KMS-11 (cell line): ENCODE results near the gene TTYH1.

ENCODE experiments used
- H2AFZ ChIP-seq: fragments of 200-600 bp; sonication (generic); 2 replicates; pipeline ENCODE4 v1.6.1; 2016; ENCODE audit warnings: antibody characterized with exemption, mixed run types, low read depth
- H3K27ac ChIP-seq: fragments of 200-600 bp; sonication (generic); 2 replicates; pipeline ENCODE4 v1.6.1; 2016; ENCODE audit warnings: mild to moderate bottlenecking, mixed run types
- H3K27me3 ChIP-seq: fragments of 200-600 bp; sonication (generic); 2 replicates; pipeline ENCODE4 v1.6.1; 2017; ENCODE audit warnings: mild to moderate bottlenecking, low read depth, mixed run types, moderate library complexity; ENCODE audit not compliant: insufficient read depth
- H3K36me3 ChIP-seq: fragments of 200-600 bp; sonication (generic); 2 replicates; pipeline ENCODE4 v1.6.1; 2017; ENCODE audit warnings: mild to moderate bottlenecking, mixed run types; ENCODE audit not compliant: insufficient read depth
- H3K4me1 ChIP-seq: fragments of 200-600 bp; sonication (generic); 2 replicates; pipeline ENCODE4 v1.6.1; 2016; ENCODE audit warnings: mild to moderate bottlenecking, low read depth, mixed run types; ENCODE audit not compliant: poor library complexity, severe bottlenecking
- H3K4me2 ChIP-seq: fragments of 200-600 bp; sonication (generic); 2 replicates; pipeline ENCODE4 v1.7.0; 2016; ENCODE audit warnings: mild to moderate bottlenecking, mixed run types
- H3K4me3 ChIP-seq: fragments of 200-600 bp; sonication (generic); IDR thresholded peaks from 2 replicates; pipeline ENCODE4 v1.6.1; 2017; ENCODE audit warnings: low read depth, low read length, mixed read lengths; ENCODE audit not compliant: insufficient read depth
- H3K79me2 ChIP-seq: fragments of 200-600 bp; sonication (generic); 2 replicates; pipeline ENCODE4 v1.6.1; 2016; ENCODE audit warnings: low read depth, mixed run types; ENCODE audit not compliant: insufficient read depth
- H3K9ac ChIP-seq: fragments of 200-600 bp; sonication (generic); 2 replicates; pipeline ENCODE4 v1.6.1; 2016; ENCODE audit warnings: mild to moderate bottlenecking, mixed run types
- H4K20me1 ChIP-seq: fragments of 200-600 bp; sonication (generic); 2 replicates; pipeline ENCODE4 v1.6.1; 2016; ENCODE audit warnings: mild to moderate bottlenecking, mixed run types; ENCODE audit not compliant: insufficient read depth
- TF ChIP-seq, protein P1 (sequence below): fragments of 200-600 bp; sonication (generic); conservative IDR thresholded peaks from 2 replicates; pipeline ENCODE4 v1.6.1; 2017; ENCODE audit warnings: low read depth, mild to moderate bottlenecking, antibody characterized with exemption, low read length, moderate library complexity, mixed read lengths

The TTYH1 gene

DNA sequence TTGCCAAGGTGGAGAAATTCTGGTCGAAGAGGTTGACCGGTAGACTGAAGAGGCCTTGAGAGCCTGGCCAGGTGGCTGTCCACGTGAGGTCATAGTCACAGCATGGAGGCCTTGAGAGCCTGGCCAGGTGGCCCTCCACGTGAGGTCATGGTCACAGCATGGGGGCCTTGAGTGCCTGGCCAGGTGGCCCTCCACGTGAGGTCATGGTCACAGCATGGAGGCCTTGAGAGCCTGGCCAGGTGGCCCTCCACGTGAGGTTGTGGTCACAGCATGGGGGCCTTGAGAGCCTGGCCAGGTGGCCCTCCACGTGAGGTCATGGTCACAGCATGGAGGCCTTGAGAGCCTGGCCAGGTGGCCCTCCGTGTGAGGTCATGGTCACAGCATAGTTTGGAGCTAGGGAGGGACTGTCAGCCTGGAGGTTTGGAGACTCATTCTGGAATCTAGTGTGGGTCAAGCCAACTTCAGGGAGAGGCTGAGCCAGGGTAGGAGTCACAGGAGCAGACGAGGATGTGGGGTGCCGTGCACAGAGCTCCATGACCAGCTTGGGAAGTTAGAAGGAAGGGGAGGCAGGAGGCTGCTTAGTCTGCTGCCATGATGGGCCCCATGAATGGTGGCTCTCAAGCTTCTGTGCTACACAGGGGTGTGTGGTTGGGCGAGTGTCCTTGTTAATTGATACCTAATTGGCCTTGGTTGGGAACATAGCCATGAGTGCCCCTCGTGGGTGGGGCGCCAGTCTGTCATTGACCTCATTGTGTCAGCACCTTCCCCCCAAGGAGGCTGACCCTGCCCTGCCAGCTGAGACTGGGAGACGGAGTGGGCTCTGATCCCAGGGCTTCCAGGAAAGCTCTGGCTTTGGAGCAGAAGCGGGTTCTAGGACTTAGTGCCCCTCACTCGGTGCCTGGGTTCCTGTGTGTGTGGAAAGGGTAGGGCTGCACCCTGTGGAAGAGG lies 44.3 kb downstream of the TTYH1 start:
- Histone ChIP-seq H3K9ac (no peak overlapping the region), H3K27ac (no peak overlapping the region), H3K4me3 (no peak overlapping the region), H2AFZ (no peak overlapping the region), H3K27me3 (no peaks in the 10 kb centered on the region), H3K36me3 (peaks cover 14% of the 10 kb centered on the region; the same call in 1 of the 2 replicates), H4K20me1 (no peaks in the 10 kb centered on the region), H3K4me1 (peaks cover 7% of the 10 kb centered on the region), H3K4me2 (no peak overlapping the region), H3K79me2 (peaks cover 42% of the 10 kb centered on the region; the same call in 1 of the 2 replicates)
- TF ChIP-seq, protein P1, sequence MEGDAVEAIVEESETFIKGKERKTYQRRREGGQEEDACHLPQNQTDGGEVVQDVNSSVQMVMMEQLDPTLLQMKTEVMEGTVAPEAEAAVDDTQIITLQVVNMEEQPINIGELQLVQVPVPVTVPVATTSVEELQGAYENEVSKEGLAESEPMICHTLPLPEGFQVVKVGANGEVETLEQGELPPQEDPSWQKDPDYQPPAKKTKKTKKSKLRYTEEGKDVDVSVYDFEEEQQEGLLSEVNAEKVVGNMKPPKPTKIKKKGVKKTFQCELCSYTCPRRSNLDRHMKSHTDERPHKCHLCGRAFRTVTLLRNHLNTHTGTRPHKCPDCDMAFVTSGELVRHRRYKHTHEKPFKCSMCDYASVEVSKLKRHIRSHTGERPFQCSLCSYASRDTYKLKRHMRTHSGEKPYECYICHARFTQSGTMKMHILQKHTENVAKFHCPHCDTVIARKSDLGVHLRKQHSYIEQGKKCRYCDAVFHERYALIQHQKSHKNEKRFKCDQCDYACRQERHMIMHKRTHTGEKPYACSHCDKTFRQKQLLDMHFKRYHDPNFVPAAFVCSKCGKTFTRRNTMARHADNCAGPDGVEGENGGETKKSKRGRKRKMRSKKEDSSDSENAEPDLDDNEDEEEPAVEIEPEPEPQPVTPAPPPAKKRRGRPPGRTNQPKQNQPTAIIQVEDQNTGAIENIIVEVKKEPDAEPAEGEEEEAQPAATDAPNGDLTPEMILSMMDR, result no peak

DNA sequence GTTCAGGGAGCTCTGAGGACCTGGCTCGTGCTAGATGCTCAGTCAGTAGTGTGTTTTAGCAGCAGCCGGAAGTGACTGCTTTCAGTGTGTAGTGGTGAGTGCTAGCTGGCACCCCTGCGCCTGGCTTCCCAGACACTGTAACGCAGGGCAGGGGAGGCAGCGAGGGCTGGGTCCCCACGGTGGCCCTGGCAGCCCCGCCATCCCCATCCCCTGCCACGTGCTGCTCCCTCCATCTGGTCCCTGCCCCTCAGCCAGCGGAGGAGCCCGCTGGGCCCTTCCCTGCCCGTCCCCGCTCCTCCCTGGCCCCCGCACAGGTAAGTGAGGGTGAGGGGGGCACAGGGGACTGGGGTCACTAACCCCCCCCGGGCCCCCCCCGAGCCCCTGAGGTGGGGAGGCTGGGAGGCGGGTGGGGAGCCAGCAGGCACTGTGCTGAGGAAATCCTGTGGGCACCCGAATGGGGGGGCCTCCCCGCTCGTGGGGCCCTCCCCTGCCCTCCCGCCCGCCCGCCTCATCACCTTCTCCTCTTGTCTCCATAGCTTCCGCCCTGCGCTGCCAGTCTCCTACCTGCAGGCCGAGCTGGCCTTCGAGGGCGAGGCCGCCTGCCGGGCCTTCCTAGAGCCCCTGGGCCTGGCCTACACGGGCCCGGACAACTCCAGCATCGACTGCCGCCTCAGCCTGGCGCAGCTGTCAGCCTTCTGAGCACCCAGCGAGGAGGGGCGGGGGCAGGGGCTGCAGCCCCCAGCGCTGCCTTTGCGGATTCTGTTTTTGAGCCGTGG lies 45.2 kb downstream of the TTYH1 start:
- TF ChIP-seq, protein P1, result no peak
- Histone ChIP-seq H3K4me2 (peak overlapping the region; percentile 13; the same call in 1 of the 2 replicates), H3K27me3 (no peaks in the 10 kb centered on the region), H4K20me1 (no peaks in the 10 kb centered on the region), H3K4me1 (peaks cover 7% of the 10 kb centered on the region), H3K9ac (no peak overlapping the region), H3K36me3 (peaks cover 14% of the 10 kb centered on the region; the same call in 1 of the 2 replicates), H2AFZ (no peak overlapping the region), H3K4me3 (no peak overlapping the region), H3K27ac (no peak overlapping the region), H3K79me2 (peaks cover 42% of the 10 kb centered on the region; the same call in 1 of the 2 replicates)

DNA sequence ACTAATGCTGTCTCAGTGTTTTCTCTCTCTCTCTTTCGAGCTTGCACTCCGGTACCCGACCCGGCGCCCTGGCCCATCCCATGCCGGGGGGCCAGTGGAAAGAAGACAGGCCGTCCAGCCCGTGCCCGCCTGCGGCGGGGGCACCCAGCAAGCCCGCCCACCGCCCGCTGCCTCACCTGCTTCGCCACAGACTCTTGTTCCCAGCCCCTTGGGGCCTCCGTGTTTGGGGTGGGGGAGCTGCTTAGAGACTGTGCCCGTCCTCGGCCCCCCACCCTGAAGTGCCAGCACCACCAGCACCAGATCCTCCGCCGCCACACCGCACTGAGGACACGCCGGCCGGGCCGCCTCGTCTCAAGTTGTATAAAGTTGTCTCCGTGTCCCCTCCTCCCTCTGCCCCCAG lies 45.9 kb downstream of the TTYH1 start:
- Histone ChIP-seq H4K20me1 (no peaks in the 10 kb centered on the region), H3K9ac (no peak overlapping the region), H3K4me2 (peak overlapping the region; percentile 13; the same call in 1 of the 2 replicates), H3K79me2 (peaks cover 42% of the 10 kb centered on the region; the same call in 1 of the 2 replicates), H3K36me3 (peaks cover 12% of the 10 kb centered on the region; the same call in 1 of the 2 replicates), H3K27me3 (no peaks in the 10 kb centered on the region), H3K4me3 (no peak overlapping the region), H3K4me1 (peaks cover 7% of the 10 kb centered on the region), H2AFZ (no peak overlapping the region), H3K27ac (no peak overlapping the region; the same call in 1 of the 2 replicates)
- TF ChIP-seq, protein P1, result no peak

DNA sequence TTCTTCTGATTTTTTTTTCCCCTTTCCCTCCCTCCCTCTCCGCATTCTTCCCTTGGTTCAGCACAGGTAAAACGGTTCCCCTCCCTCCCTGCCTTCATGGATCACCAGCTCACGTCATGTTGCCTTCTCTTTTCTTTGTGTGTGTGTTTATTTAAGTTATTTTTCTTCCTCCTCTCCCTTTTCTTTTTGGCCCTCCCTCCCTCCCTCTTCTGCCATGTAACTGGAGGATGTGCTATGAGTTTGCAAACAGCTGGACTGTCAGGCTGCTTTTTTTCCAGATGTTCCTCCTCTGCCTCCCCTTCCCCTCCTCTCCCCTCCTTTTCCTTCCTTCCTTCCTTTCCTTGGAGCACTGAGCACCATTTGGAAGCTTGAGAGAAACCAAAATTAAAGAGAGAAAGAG lies 46.3 kb downstream of the TTYH1 start:
- H3K36me3 ChIP-seq, result peaks cover 9% of the 10 kb centered on the region; the same call in 1 of the 2 replicates
- no peaks in the 10 kb centered on the region; the same call in 1 of the 2 replicates for H3K27me3 ChIP-seq
- H4K20me1 ChIP-seq, result no peaks in the 10 kb centered on the region
- peak overlapping the region; percentile 95; the same call in 1 of the 2 replicates for H3K27ac ChIP-seq
- H3K4me1 ChIP-seq, result peaks cover 7% of the 10 kb centered on the region
- TF ChIP-seq, protein P1, result no peak
- H3K79me2 ChIP-seq, result peaks cover 42% of the 10 kb centered on the region; the same call in 1 of the 2 replicates
- no peak overlapping the region for H3K4me3 ChIP-seq
- no peak overlapping the region for H2AFZ ChIP-seq
- H3K9ac ChIP-seq, result peak overlapping the region; percentile 94; the same call in 1 of the 2 replicates
- H3K4me2 ChIP-seq, result peak overlapping the region; percentile 97
